B cell (primary cell): ENCODE results near the gene GAB3.

Source experiments
- EZH2 ChIP-seq: IDR thresholded peaks from 2 replicates; pipeline ENCODE4 v1.6.1; 2012; ENCODE audit warnings: borderline replicate concordance, low read depth, mild to moderate bottlenecking, moderate library complexity, low read length; ENCODE audit not compliant: insufficient read depth, poor library complexity, severe bottlenecking
- TF ChIP-seq, protein P1 (sequence below): fragments of 200-600 bp; IDR thresholded peaks from one replicate; pipeline ENCODE4 v1.8.0; 2022; ENCODE audit warnings: antibody characterized with exemption, mild to moderate bottlenecking

- TF ChIP-seq, protein P1, sequence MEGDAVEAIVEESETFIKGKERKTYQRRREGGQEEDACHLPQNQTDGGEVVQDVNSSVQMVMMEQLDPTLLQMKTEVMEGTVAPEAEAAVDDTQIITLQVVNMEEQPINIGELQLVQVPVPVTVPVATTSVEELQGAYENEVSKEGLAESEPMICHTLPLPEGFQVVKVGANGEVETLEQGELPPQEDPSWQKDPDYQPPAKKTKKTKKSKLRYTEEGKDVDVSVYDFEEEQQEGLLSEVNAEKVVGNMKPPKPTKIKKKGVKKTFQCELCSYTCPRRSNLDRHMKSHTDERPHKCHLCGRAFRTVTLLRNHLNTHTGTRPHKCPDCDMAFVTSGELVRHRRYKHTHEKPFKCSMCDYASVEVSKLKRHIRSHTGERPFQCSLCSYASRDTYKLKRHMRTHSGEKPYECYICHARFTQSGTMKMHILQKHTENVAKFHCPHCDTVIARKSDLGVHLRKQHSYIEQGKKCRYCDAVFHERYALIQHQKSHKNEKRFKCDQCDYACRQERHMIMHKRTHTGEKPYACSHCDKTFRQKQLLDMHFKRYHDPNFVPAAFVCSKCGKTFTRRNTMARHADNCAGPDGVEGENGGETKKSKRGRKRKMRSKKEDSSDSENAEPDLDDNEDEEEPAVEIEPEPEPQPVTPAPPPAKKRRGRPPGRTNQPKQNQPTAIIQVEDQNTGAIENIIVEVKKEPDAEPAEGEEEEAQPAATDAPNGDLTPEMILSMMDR: no peak
- no peak for TF ChIP-seq EZH2
Observed at GRCh38 chrX:154742613-154743012, 8.3 kb downstream of the GAB3 start.
